GM21367 (cell line): ENCODE measurements around the gene CAPN5.
"Not testable (repeated sequence)": the region's sequence is repeated elsewhere in the genome, so short reads cannot be mapped to it uniquely, and the experiment has no call there.

Experiments used
- ATAC-seq: cut with Tn5 transposase; IDR thresholded peaks from one replicate; pipeline ENCODE4 v1.9.1; 2021; ENCODE audit not compliant: unreplicated experiment

The CAPN5 gene

DNA sequence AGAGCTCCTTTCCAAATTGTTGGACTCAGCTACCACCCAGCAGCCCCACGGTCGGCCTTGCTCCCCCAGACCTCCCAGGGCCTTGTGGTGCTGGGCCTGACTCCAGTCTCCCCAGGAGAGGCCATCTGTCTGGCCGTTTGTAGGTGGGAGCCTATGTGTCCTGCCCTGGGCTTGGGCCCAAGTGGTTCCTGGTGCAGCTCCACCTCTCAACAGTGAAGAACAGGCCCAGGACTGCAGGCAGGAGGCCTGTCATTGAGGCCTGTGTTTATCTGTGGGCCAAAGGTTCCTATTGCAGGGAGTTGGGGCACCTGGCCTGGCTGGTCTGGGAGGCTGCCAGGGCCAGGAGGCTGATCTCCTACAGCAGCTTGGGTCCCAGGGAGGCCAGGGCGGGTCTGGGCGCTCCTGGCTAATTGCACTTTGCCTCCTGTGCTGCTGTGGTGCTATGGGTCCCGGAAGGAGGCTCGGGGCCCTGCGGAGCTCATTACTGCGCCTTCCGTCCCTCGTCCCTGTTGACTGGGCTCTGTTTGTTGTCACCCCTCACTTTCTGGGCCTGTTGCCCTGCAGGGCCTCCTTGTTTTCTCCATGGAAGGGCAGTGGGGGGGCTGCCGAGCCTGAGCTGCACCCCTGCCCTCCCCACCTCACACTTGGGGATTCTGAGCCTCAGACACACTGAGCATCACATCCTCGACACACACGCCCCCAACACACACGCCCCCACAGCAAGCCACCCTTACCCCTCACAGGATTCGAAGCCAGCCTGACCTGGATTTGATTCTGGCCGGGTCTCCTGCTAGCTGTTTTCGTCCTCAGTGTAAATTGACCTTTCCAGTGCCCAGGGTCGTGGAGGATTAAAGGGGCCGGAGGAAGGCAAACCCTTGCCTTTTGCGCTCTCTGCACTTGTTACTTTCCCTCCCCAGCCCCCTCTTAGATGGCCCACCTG is 29.1 kb downstream of the CAPN5 start:
- no peak for ATAC-seq

DNA sequence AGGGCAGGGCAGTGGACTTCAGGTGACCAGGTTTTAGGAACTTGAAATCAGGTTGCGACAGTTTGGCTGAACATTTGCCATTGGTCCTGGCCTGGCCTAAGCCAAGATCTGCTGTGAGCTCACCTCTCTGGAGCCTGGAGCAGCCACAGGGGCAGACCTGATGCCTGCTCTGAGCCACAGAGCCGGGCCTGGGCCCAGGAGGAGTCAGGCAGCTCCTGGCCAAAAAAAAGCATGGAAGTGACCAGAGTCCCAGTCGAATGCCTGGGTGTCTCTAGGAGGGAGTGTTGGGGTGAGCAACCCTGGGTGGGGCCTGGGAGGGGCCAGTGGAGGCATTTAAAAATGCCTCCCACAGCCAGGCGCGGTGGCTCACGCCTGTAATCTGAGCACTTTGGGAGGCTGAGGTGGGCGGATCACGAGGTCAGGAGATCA is 29.8 kb downstream of the CAPN5 start:
- no peak for ATAC-seq

DNA sequence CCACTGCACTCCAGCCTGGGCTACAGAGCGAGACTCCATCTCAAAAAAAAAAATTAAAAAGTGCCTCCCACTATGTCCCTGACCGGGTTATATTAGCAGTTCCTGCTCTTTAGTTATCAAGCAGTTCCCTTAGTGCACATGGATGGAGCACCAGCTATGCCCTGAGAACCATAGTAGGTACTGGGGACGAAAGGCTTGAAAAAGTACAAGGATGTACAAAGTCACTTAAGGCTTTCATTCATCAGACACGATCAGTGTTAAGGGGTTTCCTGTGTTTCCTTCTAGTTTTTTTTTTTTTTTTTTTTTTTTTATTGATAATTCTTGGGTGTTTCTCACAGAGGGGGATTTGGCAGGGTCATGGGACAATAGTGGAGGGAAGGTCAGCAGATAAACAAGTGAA is 30.4 kb downstream of the CAPN5 start:
- ATAC-seq = not testable (repeated sequence)

DNA sequence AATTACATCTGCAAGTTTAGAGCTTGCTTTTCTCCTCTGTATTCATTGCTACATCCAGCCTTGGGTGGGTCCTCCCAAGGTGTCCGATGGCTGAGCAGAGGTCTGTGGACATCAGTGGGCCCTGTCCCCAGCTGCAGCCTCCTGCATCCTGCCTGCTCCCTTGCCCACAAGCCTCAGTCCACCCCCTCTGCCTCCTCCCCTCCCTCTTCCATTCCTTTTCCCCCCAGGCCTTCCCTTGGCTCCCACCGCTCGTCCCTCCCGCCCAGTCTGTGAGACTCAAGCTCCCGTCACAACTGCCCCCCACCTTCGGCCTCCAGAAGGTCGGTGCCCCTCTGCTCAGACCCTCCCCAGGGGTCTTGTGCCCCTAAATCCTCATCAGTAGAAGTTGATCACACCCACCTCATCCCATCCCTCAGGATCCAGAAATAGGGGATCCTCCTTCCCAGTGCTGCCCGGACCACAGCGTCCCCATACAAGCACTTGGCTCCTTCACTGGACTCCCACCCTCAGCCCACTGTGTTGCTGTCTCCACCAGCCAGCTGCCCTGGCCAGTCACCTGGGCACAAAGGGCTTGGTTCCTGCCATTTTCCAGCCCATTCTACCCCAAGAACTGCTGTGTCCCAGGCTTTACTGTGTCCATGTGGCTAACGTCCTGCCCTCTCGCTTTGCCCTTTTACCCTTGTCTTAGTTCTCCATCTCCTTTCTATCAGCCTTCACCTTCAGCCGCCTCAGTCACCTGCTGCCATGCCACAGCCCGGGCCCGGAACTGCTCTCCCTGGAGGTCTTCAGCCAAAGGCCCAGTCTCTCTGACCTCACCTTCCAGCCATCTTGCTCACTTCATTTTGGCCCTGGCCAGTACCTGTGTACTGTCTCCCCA is 33.6 kb downstream of the CAPN5 start:
- ATAC-seq = no peak

DNA sequence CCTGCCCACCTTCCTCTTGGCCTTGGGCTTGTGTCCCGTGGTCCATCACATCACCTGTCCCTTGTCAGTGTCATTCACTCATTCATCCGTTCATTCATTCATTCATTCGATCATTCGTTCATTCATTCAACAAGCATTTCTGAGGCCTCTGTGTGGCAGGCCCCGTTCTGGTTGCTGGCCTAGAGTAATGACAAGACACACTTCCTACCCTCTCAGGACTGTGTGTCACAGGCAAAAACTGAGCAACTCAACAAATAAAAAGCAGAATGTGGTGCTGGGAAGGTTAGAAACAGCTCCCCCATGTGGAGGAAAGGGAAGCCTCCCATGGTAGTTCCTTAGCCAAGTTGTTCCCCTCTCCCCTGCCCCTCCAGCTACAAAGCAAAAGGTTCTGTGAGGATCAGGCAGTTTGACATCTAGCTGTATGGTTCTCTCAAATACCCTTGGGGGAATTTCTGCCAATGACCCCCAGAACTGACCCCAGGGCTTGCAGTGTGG is 34.3 kb downstream of the CAPN5 start:
- no peak for ATAC-seq

DNA sequence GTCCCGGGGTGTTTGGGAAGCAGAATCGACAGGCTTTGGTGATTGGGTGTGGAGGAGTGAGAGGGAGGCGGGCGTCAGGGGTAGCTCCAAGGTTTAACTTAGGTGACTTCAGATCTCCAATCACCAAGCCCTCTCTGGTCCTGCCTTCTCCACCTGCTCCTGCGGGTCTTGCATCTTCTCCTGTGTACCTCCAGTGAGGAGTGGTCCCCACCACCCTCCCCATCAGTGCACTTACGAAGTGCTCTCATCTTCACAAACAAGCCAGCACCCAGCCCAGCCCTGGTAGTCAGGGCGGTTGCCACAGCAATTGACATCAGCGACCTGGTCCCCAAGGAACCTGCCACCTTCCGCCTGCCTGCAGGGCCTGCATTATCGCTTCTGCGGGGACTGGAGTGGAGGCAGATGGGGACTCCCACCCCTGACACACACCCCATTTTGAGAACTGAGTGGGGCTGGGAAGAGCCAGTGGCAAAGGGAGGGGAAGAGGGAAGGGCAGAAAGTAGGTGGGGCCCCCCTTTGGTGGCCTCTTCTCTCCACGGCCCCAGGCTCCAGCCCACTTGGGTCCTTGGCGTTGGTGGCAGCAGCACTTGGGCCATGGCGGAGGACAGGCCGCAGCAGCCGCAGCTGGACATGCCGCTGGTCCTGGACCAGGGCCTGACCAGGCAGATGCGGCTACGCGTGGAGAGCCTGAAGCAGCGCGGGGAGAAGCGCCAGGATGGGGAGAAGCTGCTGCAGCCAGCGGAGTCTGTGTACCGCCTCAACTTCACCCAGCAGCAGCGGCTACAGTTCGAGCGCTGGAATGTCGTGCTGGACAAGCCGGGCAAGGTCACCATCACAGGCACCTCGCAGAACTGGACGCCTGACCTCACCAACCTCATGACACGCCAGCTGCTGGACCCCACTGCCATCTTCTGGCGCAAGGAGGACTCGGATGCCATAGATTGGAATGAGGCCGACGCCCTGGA is 35.8 kb downstream of the CAPN5 start, which contains the start of gene OMP:
Gene OMP, plus strand, starts transcription at position 595 of the 965 bp plus-strand sequence. Its CDS starts 0 bp downstream, at position 595.
- no peak for ATAC-seq

DNA sequence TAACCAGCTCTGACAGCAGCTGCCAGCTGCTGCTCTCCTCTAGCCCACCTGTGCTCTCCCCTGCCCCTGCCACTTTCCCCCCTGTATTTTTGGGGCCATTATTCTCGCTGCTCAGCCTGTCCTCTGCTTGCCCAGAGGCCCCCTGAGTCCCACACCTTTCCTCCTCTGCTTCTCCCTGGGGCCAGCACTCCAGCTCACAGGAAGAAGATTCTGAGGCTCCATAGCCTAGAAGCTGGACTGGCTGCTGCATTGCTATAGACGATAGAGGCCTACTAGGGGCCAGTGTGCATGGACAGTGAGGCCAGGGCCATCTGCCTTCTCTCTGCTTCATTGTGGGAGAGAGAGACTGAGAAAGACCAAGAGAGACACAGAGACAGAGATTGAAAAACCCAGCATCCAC is 36.5 kb downstream of the CAPN5 start:
- no peak for ATAC-seq

DNA sequence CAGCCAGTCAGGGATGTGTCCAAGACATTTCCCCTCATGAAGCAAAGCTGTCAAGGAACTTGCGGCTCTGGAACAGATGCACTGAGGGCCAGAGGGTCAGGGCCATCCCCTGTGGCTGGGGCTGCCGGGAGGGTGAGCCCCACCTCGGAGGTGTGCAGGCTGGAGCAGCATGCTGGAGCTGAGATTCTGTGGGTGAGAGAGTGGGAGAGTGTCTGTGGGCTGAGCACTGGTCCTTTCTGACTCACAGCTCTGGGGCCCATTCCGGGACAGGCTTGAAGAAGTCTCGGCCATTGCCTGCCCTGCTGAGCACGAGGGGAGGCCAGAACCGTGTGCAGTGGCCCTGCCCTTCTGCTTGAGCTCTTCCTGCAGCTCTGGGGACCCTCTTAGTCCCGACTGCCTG is 38.0 kb downstream of the CAPN5 start:
- no peak for ATAC-seq

DNA sequence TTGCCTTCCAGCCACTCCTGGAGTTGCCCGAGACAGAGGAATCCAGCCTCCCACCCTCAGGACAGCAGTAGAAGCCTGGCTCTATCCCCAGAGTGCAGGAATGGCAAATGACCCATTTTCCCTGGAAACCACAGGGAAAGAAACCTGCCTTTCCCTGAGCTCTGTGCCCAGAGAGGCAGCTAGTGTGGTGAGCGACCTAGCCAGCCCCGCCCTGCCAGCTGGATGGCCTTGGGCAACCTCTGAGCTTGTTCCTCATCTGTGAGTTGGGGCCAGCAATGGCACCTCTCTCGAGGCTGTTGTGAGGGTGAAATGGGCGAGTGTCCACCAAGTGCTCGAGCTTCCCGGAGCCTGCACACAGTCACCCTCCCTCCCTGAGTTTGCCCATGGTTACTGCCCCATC is 39.5 kb downstream of the CAPN5 start:
- no peak for ATAC-seq

DNA sequence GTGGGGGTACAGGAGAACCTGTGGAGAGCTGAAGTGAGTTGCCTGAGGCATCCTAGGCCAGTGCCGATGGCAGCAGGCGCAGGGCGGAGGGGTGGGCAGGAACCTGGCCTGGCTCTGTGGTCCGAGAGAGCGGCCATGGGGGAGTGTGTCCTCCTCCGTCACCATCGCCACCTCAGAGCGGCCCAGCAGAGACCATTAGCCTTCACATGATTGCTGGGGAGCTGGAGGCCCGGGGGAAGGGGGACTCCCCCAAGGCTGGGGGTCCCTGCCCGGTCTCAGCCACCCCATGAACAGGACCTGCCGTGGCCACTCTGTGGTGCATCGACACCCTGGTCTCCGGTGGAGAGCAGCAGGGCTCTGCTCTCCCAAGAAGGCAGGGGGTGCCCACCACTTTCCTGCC is 40.0 kb downstream of the CAPN5 start:
- no peak for ATAC-seq

DNA sequence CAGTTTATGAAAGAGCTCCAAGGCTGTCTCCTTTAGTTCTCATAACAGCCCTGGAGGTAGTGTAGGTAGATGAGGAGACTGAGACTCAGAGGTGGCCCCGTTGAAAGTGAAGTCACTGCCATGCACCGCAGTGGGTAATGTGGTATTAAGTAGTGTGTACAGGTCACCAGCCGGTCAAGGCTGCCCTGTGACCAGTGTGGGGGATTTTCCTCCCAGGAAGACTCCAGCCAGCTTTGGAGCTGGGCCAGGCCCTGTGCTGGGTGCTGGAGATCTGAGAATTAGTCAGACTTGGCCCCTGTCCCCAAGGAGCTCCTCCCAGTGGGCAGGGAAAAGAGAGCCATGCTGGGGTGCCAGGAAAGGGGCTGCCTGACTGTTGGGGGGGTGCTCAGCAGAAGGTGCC is 41.2 kb downstream of the CAPN5 start:
- no peak for ATAC-seq

DNA sequence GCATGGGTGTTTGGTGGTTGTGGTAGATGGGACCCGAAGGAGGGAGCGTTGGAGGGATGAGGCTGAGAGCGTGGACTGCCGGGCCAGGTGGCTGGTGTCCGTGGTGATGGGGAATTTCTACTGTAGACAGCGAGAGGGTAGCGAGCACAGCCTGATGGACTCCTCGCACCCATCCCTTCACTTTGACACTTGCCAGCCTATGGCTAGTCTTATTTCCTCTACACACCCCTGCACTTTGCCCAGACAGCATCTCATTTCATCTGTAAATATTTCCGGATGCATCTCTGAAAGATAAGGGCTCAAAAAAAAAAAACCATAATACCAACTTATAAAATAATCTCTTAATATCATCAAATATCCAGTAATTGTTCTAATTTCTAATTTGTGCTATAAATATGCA is 41.7 kb downstream of the CAPN5 start:
- ATAC-seq = no peak

DNA sequence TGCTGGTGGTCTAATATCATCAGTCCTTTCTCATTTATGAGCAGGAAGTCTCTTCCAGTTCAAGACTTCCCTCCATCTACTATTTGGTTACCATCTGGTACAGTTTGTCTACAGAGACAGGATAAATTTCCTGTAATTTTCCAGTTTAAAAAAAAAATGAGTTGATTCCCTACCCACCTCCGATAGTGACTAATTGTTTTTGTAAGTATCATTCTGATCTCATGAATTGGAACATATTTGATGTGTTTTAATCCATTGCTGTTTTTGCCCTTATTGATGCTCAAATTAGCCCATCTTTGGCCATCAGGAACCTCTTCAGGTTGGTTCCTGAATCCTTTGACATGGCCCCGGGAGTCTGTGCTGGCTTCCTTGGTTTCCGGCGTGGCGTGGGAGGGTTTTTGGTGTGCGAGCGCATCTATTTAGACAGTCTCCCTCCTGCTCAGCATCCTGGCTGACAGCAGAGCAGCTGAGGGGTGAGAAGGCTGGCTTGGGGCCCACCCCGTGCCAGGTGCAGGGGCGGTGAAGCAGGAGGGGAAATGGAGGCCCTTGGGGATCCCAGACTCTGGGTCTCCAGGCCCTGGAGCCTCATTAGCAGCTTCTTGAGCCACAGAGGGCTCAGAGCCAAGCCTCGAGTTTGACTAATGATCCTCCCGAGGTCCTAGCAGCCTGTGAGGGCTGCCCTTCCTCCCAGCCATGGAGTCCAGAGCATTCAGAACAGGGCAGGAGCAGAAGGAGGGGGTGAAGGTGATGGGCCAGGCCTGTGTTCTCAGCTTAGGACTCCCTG is 42.7 kb downstream of the CAPN5 start:
- no peak for ATAC-seq

DNA sequence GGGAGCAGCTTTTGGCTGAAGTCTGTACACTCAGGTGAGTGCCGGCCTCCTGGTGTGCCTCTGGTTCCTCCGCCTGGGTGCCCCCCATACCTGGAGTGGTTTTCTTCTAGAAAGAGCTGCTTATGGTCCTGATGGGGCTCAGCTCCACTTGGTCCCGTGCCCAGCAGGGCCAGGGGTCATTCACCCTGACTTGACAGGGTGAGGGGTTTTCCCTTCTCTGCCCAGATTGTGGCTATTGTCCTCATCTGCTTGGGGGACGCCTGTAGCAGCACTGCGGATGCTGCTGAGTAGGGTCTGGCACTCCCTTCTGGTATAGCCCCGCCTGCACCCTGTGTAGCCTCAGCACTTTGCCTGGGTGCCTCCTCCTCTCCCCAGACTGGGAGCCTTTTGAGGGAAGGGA is 44.1 kb downstream of the CAPN5 start:
- no peak for ATAC-seq

DNA sequence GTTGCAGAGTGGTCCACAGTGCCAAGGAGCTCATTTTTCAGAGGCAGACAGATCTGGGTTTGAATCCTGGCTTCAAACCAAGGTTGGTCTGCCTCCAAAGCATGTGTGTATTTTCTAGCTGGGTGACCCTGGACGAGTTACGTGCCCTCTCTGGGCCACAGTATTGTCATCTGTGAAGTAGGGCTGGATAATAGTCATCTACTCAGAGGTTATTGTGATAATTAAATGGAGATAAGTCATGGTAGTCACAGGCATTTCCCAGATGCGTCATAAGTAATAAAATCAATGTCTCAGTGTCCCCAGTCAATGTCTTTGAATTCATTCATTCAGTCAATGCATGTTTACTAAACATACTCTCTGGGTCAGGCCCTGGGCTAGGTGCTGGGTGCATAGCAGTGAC is 44.5 kb downstream of the CAPN5 start:
- no peak for ATAC-seq

DNA sequence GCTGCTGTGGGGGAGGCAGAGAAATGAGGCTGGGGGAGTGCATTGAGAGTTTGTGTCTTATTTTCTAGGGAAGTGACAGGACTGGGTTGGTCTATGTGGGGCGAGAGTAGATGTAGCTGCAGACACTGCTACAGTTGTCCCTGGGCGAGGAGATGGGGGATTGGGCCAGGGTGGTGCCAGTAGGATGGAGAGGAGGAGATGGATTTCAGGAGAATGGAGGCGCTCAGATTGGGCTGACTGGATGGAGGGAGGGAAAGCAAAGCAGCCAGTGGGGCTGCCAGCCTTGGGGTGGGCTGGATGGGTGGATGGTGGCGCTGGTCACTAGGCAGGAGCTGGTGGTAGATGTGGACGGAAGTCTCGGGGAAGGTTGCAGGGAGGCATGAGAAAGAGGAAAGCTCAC is 45.2 kb downstream of the CAPN5 start:
- ATAC-seq = no peak

DNA sequence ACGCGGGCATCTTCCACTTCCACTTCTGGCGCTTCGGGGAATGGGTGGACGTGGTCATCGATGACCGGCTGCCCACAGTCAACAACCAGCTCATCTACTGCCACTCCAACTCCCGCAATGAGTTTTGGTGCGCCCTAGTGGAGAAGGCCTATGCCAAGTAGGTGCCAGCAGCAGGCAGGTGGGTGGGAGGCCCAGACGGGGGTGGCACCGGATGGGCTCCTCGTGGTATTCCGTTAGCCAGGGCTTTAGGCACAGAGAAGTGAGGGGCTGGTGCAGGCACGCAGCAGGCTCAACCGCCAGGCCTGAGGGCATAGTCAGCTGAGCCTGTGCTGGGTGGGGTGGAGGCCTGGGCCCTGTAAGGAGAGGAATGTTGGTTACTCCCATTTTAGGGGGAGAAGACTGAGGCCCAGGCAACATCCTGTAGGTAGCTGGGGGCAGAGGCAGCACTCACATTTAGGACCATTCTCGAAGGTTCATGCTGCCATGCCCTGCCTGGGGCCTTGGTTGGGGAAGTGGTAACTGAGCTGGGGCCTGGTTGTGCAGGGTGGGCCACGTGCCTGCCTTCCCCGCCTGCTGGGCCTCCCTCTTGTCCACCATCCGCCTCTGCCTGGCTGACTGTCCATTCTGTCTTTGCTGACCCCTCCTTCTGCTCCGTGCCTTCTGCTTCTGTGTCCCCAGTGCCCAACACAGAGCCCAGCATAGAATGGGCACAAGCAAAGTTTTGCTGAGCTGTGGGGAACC is 46.0 kb downstream of the CAPN5 start:
- ATAC-seq = no peak

DNA sequence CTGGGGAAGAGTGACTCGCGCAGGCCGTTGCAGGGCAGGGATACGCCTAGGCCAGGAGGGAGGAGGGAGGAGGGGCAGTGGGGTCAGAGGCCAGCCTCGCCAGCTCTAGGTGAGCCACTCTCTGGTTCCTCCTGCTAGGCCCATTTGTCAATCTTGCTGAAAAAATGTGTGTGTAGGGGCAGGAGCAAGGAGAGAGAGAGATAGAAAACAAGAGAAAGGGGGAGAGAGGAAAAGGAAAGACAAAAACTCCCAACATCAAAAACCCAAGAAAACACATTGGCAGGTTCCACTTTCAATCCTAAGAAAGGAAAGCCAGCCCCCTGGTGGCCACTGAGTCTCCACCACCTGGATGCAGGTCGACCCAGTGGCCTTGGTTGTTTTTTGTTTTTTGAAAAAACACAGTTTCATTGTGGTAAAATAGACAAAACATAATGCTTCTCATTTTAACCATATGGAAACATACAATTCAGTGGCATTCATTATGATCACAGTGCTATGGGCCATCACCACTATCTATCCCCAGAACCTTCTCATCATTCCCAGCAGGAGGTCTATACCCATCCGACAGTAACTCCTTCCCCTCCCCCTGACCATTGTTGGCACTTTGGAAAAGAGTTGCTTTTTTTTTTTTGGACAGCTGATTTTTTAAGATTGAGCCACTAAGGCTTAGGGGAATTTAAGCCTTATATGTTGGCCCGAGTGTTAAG is 46.8 kb downstream of the CAPN5 start:
- ATAC-seq = no peak
